ENCODE data around the gene CAMTA1.

The CAMTA1 gene

GRCh38 chr1:7399514-7400125, 614.4 kb downstream of the CAMTA1 start:
- DNase-seq (ENCODE audit: low read depth): no peak
- no peak overlapping the region for H3K4me3 ChIP-seq (ENCODE audit: low read length)
- TF ChIP-seq, protein P1, sequence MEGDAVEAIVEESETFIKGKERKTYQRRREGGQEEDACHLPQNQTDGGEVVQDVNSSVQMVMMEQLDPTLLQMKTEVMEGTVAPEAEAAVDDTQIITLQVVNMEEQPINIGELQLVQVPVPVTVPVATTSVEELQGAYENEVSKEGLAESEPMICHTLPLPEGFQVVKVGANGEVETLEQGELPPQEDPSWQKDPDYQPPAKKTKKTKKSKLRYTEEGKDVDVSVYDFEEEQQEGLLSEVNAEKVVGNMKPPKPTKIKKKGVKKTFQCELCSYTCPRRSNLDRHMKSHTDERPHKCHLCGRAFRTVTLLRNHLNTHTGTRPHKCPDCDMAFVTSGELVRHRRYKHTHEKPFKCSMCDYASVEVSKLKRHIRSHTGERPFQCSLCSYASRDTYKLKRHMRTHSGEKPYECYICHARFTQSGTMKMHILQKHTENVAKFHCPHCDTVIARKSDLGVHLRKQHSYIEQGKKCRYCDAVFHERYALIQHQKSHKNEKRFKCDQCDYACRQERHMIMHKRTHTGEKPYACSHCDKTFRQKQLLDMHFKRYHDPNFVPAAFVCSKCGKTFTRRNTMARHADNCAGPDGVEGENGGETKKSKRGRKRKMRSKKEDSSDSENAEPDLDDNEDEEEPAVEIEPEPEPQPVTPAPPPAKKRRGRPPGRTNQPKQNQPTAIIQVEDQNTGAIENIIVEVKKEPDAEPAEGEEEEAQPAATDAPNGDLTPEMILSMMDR (IDR thresholded peaks at IDR 0.05; ENCODE audit: insufficient read depth, low read depth, low read length, missing control alignments): no peak

DNA sequence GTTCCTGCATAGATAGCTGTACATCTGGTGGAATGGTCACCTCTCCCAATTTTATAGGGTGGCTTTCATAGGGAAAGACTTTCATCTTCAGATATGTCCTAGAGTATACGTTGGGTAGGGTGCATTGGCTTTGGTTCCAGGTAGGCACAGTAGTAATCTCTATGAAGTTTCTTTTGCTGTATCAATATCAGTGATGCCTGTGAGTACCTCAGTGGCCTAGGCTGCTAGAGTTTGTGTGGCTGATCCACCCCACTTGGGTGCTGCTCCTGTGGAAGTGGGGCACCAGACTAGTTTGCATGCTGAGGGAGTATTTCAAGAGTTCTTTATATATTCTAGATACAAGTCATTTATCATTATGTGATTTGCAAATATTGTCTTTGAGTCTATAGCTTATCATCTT, 615.3 kb downstream of the CAMTA1 start:
- TF ChIP-seq, protein P1 (IDR thresholded peaks at IDR 0.05; ENCODE audit: insufficient read depth, low read depth, low read length, missing control alignments): no peak
- no peak for DNase-seq (ENCODE audit: low read depth)
- H3K4me3 ChIP-seq (ENCODE audit: low read length): no peak overlapping the region

DNA sequence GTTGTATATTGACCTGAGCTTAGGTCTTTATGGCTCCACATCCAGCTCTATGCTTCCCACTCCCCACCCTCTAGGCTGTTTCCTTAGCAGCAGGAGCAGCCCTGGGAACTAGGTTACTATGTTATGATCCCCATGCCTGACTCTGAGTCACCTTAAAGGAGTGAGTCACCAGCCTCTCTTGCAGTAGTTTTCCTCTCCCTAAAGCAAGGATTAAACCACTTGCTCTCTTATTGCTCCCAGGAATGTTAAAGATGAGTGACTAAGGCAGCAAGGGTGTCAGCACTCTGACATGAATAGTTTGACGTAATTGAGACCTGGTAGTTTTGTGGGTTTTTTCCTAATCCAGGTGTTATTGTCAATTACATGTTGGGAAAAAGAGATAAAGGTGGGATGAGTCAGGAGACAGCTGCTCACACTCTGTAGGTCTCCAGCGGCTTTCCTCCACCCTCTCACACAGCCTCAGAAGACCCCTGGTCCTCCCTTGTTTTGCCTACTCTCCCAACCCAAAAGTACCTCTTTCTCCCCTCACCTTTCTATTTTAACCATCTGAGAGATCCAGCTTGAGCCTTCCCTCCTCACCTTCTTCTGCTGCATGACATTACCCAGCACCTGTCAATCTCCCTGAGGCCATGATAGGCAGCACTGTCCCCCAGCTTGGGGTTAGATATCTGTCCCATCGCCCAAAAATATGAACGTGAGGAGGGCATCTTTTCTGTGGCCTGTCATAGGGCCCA, 616.7 kb downstream of the CAMTA1 start:
- TF ChIP-seq, protein P1 (IDR thresholded peaks at IDR 0.05; ENCODE audit: insufficient read depth, low read depth, low read length, missing control alignments): no peak
- H3K4me3 ChIP-seq (ENCODE audit: low read length): no peak overlapping the region
- peak; percentile 98 for DNase-seq (ENCODE audit: low read depth)

- TF ChIP-seq, protein P1 (IDR thresholded peaks at IDR 0.05; ENCODE audit: insufficient read depth, low read depth, low read length, missing control alignments): no peak
- no peak overlapping the region for H3K4me3 ChIP-seq (ENCODE audit: low read length)
- no peak for DNase-seq (ENCODE audit: low read depth)
Measured at GRCh38 chr1:7402548-7402850, 617.2 kb downstream of the CAMTA1 start.

- TF ChIP-seq, protein P1 (IDR thresholded peaks at IDR 0.05; ENCODE audit: insufficient read depth, low read depth, low read length, missing control alignments): no peak
- no peak overlapping the region for H3K4me3 ChIP-seq (ENCODE audit: low read length)
- DNase-seq (ENCODE audit: low read depth): no peak
Measured at GRCh38 chr1:7403265-7404045, 618.2 kb downstream of the CAMTA1 start.

GRCh38 chr1:7404046-7404742, 618.9 kb downstream of the CAMTA1 start:
- DNase-seq (ENCODE audit: low read depth): no peak
- TF ChIP-seq, protein P1 (IDR thresholded peaks at IDR 0.05; ENCODE audit: insufficient read depth, low read depth, low read length, missing control alignments): no peak
- no peak overlapping the region for H3K4me3 ChIP-seq (ENCODE audit: low read length)

Data from epithelial cell of esophagus (primary cell).